ENCODE results near the gene PCID2. TPM values are rescaled to one million over a fixed set of nuclear protein-coding genes. Genes with fewer than 3 reads are reported as not detected.

The PCID2 gene
- total and polyA plus RNA-seq, 2 of the 13 experiments (the other 11 are each of a cell fraction or from before 2014, with no cell fraction given) = 65.0 to 111 TPM

DNA sequence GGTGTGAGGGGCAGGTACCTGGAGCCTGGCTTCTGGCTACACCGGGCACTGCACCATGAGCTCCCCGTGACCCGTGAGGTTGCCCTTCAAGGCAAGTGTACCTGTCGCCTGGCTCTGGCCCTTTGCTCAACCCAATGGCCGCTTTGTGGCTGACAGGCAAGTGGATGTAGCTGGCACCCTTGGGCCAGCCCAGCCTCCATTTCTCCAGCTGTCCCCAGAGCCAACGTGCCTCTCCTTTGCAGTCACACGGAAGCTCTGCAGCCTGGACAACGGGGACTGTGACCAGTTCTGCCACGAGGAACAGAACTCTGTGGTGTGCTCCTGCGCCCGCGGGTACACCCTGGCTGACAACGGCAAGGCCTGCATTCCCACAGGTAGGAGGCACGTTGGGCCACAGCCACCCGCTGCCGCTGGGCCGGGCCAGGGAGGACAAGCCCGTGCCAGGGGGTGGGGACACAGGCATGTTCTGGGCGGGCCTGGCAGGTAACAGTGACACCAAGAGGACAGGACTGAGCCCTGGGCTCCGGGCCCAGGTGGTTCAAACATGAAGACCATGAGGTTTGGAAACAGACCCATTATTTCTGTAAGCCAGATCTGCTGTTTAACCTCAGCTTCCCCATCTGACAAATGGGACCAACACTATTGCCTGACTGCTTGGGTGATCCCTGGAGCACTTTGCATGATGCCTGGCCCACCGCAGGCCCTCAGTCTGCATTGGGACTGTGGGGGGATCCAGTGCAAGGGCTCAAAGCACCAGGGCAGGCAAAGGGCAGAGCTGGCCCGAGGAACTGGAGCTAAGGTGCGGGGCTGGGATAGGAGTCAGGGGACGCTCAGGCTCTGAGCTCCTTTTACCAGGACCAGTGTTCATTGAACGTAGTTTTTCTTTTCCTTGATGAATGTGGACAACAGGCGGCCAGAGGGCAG is 67.5 kb downstream of the PCID2 start (continued):
- peak; percentile 39; the same call in 1 of the 2 replicates for TF ChIP-seq ZBTB38 (CRISPR knock-in tag; IDR thresholded peaks at IDR 0.05)
- TF ChIP-seq AGO1 (IDR thresholded peaks at IDR 0.05; ENCODE audit: low read depth, low read length, poor library complexity, severe bottlenecking) = peak; percentile 35
- 0 out of 2 replicates have a peak, but pooled peaks have one; percentile 27 for TF ChIP-seq RBFOX2 (IDR thresholded peaks at IDR 0.05; ENCODE audit: low read depth, low read length)
- TF ChIP-seq ATRX (CRISPR knock-in tag; IDR thresholded peaks at IDR 0.05; ENCODE audit: borderline replicate concordance) = no peak
- peak; percentile 65; the same call in 1 of the 2 replicates for TF ChIP-seq ZNF687 (CRISPR knock-in tag; IDR thresholded peaks at IDR 0.05)
- no peak for TF ChIP-seq ZNF530 (CRISPR knock-in tag; IDR thresholded peaks at IDR 0.05; ENCODE audit: low read depth)

- no peaks in the 10 kb centered on the region for H3K9me3 ChIP-seq (ENCODE audit: low read length)
- no peak for FAIRE-seq
- in situ Hi-C loops (cut with HindIII; ENCODE audit: extremely low pct_ligation_motif_present, low pct_unique_long_range_greater_than_20kb) (no loop called here), intact Hi-C loops (cut with micrococcal nuclease; ENCODE audit: unreplicated experiment) (loop anchor here (1.0 kb wide), 1 partner anchor 11 kb away; no protein-coding TSS in a partner anchor)
- ChIA-PET CTCF (ENCODE audit: low intra/inter-chr PET ratio, low total read pairs) (no interaction called here), POLR2A (interaction anchor here (1.0 to 2.3 kb wide), 5 partner anchors 11 to 70 kb away, joined by 3 to 32 read pairs (median 5); partner anchors contain the start of genes CUL4A, F10 and F7)
- 0 out of 2 replicates have a peak overlapping the region, but pooled peaks have one; percentile 18 for H3K9ac ChIP-seq (ENCODE audit: insufficient read depth, low read depth, low read length)
- no TSS peak for BruUV-seq (replicated peaks)
- peak overlapping the region; percentile 60 for H3K4me2 ChIP-seq (ENCODE audit: low read depth, low read length)
- H3K4me1 ChIP-seq (ENCODE audit: insufficient read depth, low read length) = peaks cover 49% of the 10 kb centered on the region
- ATAC-seq = peak; percentile 77
- H4K20me1 ChIP-seq (ENCODE audit: insufficient read depth, low read length) = no peaks in the 10 kb centered on the region
- H3K27me3 ChIP-seq (ENCODE audit: control insufficient read depth in 1 of 2, insufficient read depth in 2 of 2, low read length in 2 of 2) = no peaks in the 10 kb centered on the region
- H2AFZ ChIP-seq (ENCODE audit: low read length) = no peak overlapping the region
- H3K4me3 ChIP-seq (replicated peaks in 1 of 3; ENCODE audit: insufficient read depth in 1 of 3, low read depth in 2 of 3, low read length in 3 of 3) = peak overlapping the region in 1 of 3 experiments; percentile 1; a peak in 1 of 6 replicates
- no peaks in the 10 kb centered on the region for H3K79me2 ChIP-seq (ENCODE audit: insufficient read depth, low read length)
- peaks cover 11 to 33% of the 10 kb centered on the region in 2 experiments; a peak in 4 of 5 replicates for H3K36me3 ChIP-seq (replicated peaks in 1 of 2; ENCODE audit: control insufficient read depth in 1 of 2, insufficient read depth in 2 of 2, low read length in 2 of 2)
- DNase-seq (ENCODE audit: low spot score) = peak; percentile 54
- WGBS (ENCODE audit: low lambda C conversion rate) = 14% methylated on average over 5 of the region's 5 CpGs
- H3K27ac ChIP-seq (ENCODE audit: extremely low read length, insufficient read depth, low read length) = peak overlapping the region; percentile 72
- no peak for TF ChIP-seq SCMH1 (CRISPR knock-in tag; IDR thresholded peaks at IDR 0.05; ENCODE audit: borderline replicate concordance)
- TF ChIP-seq RCOR2 (CRISPR knock-in tag; IDR thresholded peaks at IDR 0.05) = no peak
- no peak for TF ChIP-seq RBAK (CRISPR knock-in tag; IDR thresholded peaks at IDR 0.05)
- TF ChIP-seq HNF4G (IDR thresholded peaks at IDR 0.05; ENCODE audit: borderline replicate concordance, low read depth, low read length) = 0 out of 2 replicates have a peak, but pooled peaks have one; percentile 13
- no peak for TF ChIP-seq HNF4G (CRISPR knock-in tag; IDR thresholded peaks at IDR 0.05; ENCODE audit: borderline replicate concordance, low read depth)
- peak; percentile 80 for TF ChIP-seq HHEX (CRISPR knock-in tag; IDR thresholded peaks at IDR 0.05)
Observed at GRCh38 chr13:113139577-113139976, 68.9 kb downstream of the PCID2 start.

Data from HepG2 (cell line).